Measurements from ENCODE around the gene AMD1.

- no peak for TF ChIP-seq ARNT (IDR thresholded peaks at IDR 0.05)
- TF ChIP-seq PKNOX1 (IDR thresholded peaks at IDR 0.05), result no peak
- TF ChIP-seq BHLHE40 (IDR thresholded peaks at IDR 0.05; ENCODE audit: borderline replicate concordance), result no peak
- TF ChIP-seq FOXM1 (IDR thresholded peaks at IDR 0.05; ENCODE audit: borderline replicate concordance), result no peak
- TF ChIP-seq HDGF (IDR thresholded peaks at IDR 0.05; ENCODE audit: borderline replicate concordance), result no peak
- TF ChIP-seq SUZ12 (IDR thresholded peaks at IDR 0.05), result no peak
- no peak for TF ChIP-seq CTBP1 (IDR thresholded peaks at IDR 0.05; ENCODE audit: borderline replicate concordance)
- no peak for TF ChIP-seq SP1 (IDR thresholded peaks at IDR 0.05)
- no peak for TF ChIP-seq LEF1 (IDR thresholded peaks at IDR 0.05; ENCODE audit: borderline replicate concordance)
- TF ChIP-seq L3MBTL2 (conservative IDR thresholded peaks at IDR 0.05), result no peak
- no peak for TF ChIP-seq NFRKB (IDR thresholded peaks at IDR 0.05)
- TF ChIP-seq FOXA1 (IDR thresholded peaks at IDR 0.05), result no peak
- no peak for TF ChIP-seq ELF4 (IDR thresholded peaks at IDR 0.05)
Observed at GRCh38 chr6:110858016-110858415, 16.6 kb upstream of the AMD1 start.

All from HEK293T (cell line).